Activated CD4-positive, alpha-beta T cell treated with anti-CD3 and anti-CD28 coated beads, Interleukin-2, amount 50 U/mL, for 16 hours (primary cell): Measurements from ENCODE around the gene NT5M.

Source experiments
- DNase-seq: peaks from one replicate; pipeline ENCODE4 v3.0.0-alpha.2; 2020

The NT5M gene

DNA sequence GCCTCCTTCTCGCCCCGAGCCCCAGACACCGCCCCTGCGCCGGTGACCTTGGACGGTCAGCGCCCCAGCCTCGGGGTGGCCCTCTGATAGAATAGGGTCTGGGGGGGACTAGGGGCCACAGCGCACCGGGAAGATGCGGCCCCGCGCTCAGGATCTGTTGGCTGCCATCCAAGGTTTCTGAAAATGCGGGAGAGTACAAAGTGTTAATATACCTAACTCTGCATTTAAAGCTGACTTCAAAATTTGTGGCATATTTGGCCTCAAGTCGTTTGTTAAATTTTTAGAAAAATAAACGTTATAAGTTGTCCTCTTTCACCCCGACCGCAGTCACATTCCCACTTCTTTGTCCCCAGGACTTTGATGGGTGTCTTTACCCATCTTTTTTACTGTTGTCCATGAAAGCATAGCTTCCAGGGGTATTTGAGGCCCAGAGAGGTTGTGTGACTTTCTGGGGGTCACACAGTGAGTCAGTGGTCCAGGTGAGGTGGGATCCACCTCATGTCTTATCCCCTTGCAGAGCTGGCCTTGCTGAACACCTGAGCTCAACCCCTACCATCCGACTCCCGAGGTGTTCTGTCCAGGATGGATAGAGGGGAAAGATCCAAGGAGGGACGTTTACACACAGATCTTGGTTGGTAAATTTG is 796 bp downstream of the NT5M start:
- DNase-seq, result no peak

DNA sequence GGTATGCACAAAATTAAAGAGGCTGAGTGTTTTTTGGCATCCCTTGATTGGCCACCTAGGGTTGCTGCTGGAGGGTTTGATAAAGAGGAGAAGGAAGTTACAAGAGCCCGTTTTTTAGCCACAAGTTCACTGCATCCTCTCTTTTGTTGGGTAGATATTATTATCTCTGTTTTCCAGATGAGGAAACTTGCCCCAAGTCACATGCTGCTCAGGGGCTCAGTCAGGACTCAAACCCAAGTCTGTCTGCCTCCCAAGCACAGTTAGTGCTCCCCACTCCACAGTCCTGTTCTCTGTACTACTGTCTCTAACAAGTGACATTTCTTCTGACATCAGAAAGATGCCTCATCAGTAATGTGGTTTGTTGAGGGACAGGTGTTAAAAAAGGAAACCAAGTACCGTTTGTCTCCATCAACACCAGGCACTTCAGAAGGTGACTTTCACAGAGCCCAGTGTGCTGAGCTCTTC is 1.4 kb downstream of the NT5M start:
- DNase-seq, result peak; percentile 73

- peak; percentile 80 for DNase-seq
These were observed 2.2 kb downstream of the NT5M start for GRCh38 chr17:17305281-17305801.

- DNase-seq, result no peak
These were observed 6.2 kb downstream of the NT5M start for GRCh38 chr17:17309356-17309755.

GRCh38 chr17:17313350-17313991 is 10.3 kb downstream of the NT5M start:
- DNase-seq, result peak; percentile 73

- no peak for DNase-seq
These were observed 11.4 kb downstream of the NT5M start for GRCh38 chr17:17314501-17315071.

GRCh38 chr17:17315142-17315821 is 12.1 kb downstream of the NT5M start:
- DNase-seq, result no peak

DNA sequence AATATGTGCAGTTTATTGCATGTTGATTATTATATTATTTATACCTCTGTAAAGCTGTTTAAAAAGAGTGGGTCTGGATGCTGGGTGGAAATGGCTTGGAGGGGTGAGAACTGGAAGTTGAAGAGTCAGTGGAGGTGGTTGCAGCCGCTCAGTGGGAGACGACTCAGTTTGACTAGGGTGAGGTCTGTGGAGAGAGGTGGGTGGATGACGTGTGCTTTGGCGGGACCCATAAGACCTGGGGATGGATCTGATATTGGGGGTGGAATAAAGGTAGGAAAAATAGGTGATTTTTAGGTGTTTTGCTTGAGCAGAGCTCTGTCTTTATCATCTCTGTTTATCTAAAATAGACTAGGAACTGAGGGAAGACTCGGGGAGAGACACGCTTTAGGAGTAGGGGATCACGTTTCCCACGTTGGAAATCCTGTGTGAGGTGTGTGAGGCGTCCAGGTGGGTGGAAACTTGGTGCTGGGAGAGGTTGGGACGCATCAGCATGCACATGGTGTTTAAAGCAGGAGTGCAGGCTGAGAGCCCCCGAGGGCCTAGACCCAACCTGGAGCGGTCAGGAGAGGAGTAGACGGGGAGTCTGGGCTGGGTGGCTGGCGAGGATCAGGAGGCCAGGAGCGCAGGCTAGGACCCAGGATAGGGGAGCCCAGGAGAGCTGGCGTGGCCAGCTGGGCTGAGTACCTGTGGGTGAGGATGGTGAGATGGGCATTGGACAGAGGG is 17.2 kb downstream of the NT5M start:
- no peak for DNase-seq

DNA sequence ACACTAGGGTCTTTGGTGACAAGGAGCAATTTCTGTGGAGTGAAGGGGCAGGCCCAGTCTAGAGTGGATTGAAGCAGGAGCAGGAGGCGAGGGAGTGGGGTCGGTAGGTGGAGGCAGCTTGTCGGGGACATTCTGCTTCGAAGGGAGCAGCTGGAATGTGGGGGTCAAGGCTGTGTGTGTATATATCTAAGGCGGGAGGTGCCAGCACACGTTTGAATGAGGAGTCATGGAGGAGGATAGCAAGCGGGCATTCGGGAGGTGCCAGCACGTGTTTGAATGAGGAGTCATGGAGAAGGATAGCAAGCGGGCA is 17.7 kb downstream of the NT5M start:
- DNase-seq, result no peak

- no peak for DNase-seq
These were observed 18.3 kb downstream of the NT5M start for GRCh38 chr17:17321356-17322025.

- DNase-seq, result no peak
These were observed 19.6 kb downstream of the NT5M start for GRCh38 chr17:17322516-17323510.

DNA sequence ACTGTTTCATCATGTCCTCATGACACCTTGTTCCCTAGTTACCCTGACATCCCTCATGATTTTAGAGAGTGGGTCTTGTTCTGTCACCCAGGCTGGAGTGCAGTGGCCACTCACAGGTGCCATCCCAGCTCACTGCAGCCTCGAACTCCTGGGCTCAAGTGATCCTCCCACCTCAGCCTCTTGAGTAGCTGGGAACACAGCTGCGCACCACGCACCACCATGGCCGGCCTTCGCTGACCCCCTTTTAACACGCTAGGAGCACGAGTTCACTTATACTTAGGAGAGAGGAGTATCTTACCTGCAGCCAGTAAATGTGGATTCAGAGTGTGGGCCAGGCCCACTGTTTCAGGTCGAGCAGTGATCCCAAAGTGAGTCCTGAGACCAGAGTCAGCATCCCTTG is 21.4 kb downstream of the NT5M start:
- DNase-seq, result no peak

DNA sequence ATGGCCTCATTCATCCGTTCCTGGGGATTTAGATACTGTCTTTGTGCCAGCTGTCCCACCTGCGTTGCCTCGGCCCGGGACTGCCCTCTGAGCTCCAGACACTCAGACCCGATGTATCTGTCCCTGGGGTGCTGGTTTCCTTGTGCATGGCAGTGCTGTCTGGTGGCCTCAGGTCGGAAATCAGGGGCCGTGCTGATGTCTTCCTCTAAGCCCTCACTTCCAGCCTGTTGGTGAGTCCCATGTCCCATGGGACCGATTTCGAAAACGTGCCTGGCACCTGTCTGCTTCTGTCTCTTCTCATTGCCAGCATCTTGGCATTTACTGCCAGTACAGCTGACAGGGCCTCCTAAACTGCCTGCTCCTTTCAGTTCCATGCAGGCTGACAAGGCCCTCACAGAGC is 22.1 kb downstream of the NT5M start:
- no peak for DNase-seq

DNA sequence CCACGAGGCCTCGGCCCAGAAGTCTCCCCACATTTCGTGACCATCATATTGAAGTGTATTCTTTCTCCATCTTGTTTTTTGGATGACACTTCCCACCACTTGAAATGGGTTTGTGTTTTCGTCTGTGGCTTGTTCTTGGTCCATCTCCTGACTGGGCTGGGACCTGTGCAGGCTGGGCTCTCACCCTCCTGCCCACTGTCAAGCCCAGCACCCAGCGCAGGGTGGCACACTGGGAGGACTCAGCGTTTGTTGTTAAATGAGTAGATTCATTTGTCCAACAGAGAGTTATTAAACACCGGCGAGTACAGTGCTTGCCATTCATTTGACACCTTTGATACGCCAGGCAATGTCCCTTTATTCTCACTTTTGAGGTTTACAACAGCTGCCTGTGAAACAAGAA is 22.6 kb downstream of the NT5M start:
- no peak for DNase-seq

DNA sequence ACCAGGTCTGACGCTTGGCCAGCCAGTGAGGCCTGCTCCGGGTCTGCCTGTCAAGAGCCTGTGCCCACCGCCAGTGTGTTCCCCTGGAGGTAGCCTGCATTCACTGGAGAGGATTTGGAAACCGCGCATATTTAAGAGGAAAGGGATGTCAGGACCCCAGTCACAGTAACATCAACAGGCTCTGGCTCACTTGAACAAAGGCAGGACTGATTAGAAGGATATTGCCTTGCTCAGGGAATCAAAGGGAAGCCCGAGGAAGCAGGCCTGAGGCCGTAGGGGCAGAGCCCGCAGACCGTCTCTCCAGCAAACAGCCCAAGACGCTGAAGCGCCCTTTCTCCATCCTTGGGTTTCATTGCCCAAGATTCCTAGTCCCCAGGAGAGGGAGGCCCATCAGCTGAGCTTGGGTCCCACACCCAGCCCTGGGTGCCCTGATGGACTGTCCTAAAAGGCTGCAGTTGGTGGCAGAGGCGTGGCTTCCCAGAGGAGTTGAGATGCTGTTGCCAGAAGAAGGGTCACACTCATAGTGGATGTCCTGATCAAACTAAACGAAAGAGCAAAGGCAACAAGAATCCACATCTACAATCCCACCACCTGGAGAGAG is 23.2 kb downstream of the NT5M start:
- no peak for DNase-seq

GRCh38 chr17:17328251-17328650 is 25.1 kb downstream of the NT5M start:
- DNase-seq, result no peak

DNA sequence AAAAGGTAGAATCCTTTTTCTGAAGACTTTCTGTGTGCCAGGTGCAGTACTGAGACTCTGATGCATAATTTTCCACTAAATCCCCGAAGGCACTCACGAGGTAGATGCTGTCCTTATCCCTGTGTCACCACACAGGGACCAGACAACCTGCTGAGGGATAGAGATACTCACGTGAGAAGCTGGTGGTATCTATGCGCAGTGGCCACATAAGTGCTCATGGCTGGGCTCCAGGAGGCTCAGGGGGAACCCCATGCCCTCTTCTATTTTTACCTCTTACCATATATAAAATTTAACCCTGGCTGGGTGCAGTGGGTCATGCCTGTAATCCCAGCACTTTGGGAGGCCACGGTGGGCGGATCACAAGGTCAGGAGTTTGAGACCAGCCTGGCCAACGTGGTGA is 38.3 kb downstream of the NT5M start:
- DNase-seq, result no peak

DNA sequence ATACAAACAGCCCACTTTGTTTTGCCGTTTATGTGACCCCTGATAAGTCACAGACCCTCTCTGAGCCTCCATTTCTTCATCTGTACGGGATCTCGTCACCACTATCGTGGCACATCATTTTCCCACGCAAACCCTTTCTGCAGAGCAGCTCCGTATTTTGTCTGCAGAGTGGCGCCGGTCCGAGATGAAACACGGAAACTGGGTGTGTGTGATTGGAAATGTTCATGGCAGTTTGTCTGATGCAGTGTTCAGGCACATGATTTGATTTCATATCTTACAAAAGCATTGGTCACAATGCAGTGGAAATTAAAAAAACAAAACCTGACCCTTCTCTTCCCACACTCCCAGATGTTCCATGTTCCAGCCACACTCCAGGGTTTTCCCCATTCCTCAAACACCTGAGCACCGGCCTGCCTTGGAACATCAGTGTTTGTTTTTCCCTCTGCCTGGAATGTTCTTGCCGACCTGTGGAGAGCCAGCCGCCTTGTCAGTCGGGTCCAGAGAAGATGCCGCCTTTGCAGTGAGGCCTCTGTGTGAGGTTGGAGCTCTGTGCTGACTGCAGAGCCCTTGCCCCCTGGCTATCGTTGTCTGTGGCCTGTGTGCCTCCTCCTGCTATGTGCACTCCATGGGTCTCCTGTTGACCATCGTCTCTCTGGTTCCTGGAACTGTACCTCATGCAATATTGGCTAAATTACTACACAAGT is 39.2 kb downstream of the NT5M start:
- DNase-seq, result no peak

DNA sequence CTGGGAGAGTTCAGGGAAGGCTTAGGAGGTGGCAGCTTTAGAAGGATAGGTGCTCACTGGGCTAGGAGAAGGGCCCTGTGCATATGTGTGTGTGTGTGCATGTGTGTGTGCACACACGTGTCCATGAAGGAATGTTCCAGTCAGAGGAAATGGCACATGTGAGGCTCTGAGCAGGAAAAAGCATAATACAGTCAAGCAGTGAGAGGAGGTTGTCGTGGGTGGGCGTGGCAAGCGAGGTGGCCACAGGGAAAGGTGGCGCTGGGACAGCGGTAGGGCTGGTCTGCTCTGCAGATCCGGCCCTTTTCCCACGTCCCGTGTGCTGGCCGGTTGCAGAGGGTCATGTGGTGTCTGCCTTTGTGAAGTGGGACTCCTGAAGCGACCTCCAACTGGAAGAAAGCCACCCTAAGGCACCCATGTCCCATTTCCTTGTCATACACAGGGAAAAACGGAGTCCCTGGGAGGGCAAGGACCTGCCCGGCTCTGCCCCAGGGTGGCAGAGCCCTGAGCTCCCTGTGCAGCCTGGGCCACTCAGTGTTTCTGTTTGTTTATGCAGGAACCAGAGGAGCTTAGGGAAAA is 40.1 kb downstream of the NT5M start:
- no peak for DNase-seq
